ENCODE data around the gene KRTAP10-10. TPM values are rescaled to one million over a fixed set of nuclear protein-coding genes. Genes with fewer than 3 reads are reported as not detected.
"Not testable (repeated sequence)": the region's sequence is repeated elsewhere in the genome, so short reads cannot be mapped to it uniquely, and the experiment has no call there.

KRTAP10-10 gene
- polyA plus RNA-seq, 3 donors = not detected

DNA sequence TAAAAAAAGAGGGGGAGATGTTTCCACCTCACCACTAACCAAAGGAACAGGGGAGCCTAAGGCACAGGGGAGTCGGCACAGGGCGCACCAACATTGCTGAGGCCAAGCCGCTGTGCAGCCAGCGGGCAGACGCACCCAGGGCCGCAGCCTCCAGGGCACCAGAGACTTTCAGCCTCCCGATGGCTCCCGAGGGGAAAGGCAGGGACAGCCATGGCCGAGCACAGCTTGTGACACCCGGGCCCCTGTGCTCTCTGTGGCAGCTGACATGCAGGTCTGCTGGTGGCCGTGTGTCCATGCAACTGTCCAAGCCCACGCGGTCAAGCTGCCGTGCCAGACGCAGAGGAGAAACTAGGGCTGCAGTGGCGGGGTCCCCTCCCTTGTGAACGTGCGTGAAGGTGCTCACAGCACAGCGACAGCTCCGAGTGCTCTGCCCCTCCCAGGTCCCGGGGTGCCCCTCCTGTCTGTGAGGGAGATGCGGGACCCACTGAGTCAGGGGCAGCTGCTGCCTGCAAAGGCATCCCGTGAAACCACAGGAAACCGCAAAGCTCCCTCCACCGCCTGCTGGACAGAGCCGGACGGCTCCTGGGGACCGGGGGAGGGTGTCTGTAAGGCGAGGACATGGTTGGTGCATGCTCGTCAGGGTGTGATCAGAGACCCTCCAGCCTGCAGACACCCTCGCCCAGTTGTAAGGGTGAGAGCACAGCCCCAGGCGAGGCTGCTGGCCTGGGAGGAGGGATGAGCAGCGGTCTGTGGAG, 11.6 kb downstream of the KRTAP10-10 start:
- no peak for DNase-seq (ENCODE audit: low read depth in 3 of 3, low spot score in 2 of 3)

DNA sequence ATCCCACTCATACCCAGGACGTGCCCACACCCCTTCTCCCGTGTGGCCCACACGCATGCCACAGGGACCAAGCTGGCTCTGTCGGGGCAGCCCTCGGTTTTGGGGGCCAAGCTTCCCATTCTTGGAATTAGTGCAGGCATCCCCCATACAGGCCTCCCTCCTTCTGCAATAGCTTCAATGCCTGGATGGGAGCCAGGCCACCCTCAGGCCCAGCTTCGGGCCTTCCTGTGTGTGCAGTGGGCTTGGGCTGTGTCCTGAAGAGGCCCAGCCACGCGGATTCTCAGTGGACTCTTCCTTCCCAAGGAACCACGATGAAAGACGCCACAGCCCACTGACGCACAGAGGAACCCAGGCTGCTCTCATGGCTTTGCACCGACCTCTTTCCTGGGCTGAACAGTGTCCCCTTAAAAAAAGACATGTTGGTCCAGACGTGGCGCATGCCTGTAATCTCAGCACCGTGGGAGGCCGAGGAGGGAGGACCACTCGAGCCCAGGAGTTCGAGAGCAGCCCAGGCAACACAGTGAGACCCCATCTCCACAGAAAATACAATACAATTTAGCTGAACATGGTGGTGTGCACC, 12.5 kb downstream of the KRTAP10-10 start:
- DNase-seq (ENCODE audit: low read depth in 3 of 3, low spot score in 2 of 3) = no peak

DNA sequence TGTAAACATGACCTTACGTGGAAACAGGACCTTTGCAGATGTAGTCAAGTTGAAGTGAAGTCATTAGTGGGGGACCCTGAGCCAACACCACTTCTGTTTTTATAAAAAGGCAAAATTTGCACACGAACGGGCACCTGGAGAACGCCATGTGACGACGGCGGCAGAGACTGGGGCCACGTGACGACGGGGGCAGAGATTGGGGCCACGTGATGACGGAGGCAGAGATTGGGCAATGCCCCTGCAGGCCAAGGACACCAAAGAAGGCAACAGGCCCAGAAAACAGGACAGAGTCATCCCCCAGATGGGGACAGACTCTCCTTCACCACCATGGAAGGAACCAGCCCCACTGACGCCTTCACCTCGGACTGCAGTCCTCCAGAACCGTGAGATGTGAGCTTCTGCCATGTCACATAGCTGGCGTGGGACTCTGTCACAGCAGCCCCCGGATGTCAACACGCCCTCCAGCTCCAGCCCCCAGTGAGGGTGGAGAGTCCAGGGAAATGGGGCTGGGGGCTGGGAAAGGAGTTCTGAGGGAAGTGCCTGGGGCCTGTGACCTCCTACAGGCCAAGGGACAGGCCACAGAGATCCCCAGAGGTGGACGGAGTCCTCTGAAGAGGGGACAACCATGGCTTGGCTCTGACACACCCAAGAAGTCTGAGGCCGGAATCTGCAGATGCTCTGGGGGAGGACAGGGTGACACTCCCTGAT, 13.3 kb downstream of the KRTAP10-10 start:
- DNase-seq (ENCODE audit: low read depth in 3 of 3, low spot score in 2 of 3) = no peak

DNA sequence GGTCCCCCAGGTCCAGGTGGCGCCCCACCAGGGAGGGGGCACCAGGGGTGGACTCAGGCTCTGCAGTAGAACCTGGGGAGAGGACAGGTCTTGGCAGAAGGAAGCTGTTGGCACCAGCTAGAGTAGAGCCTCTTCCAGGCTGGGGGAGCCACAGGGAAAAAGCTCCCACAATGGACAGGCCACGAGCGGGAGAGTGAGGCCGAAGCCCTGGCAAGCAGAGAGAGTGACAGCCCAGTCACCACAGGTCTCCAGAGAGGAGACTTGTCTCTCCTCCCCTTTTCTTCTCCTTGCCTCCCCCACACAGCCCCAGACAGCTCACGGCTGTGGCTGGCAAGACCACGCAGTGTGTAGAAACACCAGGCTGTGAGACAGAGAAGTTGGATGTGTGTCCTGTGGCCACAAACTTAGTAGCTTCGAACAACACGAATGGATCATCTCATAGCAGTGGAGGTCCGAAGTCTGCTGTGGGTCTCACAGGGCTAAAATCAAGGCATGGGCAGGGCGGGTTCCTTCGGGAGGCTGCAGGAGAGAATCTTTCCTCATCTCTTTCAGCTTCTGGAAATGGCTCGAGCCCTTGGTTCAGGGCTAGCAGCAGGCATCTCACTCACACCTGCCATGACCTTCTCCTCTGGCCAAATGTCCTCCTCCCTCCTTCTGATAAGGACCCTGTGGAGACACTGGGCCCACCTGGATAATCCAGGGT, 14.0 kb downstream of the KRTAP10-10 start:
- no peak for DNase-seq (ENCODE audit: low read depth in 3 of 3, low spot score in 2 of 3)

DNA sequence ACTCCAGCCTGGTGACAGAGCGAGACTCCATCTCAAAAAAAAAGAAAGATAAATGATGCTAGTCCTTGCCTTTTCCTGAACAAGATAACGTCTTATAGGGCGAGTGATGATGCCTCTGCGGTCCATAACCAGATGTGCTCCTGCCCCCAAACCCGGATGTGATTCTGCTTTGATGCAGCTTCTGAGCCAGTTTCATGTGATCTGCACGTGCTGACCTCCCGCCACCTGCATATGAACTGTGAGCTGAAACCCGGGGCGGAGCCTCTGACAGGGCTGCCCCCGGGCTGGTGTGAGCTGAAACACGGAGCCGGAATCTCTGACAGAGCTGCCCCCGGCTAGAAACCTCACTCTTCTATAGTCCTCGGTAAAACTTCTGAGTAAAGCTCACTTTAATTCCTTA, 16.0 kb downstream of the KRTAP10-10 start:
- DNase-seq (ENCODE audit: low read depth in 3 of 3, low spot score in 2 of 3) = no peak

DNA sequence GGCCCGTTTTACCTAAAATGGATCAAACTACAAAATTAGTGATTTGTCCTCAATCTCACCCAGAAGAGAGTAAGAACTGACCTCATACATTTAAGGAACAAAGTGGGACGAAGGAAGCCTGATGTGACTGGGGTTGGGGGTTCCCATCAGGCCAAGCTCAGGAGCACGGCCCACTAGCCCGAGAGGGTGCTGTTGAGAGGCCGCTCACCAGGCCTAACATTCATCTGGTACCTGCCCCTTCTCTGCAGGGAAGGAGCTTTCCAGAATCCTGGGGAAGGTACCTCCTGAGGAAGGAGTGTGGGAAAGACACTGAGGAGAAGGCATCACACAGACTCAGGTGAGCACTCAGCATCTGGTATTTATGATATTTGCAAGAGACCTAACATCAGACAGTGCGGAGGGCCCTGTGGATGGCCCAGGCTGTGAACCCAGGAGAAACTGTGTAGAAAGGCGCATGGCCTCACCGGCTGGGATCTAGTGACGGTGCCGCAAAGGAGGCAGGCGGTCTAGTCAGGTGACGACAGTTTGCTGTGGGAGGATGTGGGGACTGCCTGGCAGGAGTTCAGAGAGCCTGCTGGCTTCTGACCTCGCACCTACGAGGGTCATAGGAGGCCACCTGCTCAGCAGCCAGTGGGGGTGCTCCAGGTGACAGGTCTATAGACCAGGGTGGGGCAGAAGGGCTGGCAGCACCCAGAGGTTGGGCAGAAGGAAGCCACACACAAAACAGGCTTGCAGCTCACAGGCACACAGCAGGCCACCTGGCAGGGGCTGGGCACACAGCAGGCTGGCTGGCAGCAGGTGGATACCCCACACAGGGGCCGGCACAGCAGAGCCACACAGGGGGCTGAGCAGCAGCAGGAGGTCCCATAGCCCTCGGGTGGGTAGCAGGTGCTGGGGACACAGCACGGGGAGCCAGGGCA, 16.8 kb downstream of the KRTAP10-10 start:
- no peak for DNase-seq (ENCODE audit: low read depth in 3 of 3, low spot score in 2 of 3)

DNA sequence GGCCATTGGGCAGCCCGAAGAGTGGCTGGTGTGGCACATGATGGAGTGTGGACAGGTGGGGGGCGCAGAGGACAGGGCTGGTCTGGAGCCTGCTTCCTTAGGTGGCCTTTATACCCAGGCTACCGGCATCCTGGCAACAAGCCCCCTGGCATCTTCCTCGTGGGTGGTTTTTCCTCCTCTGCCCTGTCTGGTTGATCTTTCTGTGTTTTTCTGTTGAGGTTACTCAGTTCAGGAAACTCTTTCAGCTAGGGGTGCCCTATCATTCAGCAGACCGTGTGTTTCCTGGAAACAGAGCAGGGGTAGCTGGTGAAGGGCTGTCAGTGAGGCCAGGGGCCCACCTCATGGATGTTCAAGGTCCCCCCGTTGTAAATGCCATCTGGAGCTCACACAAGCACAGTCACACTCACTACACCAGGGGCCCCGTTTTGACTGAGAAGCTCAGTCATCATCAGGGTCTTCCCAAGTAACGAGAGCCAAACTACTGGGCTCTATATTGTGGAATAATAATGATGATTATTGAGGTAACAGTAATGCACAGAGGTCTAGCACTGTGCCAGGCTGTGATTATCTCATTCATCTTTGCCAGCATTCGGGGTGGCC, 17.5 kb downstream of the KRTAP10-10 start, which contains the start of gene KRTAP12-4:
Gene KRTAP12-4, minus strand, starts transcription at position 84 of the 600 bp plus-strand sequence. Its CDS starts 45 bp downstream, at position 39.
- DNase-seq (ENCODE audit: low read depth in 3 of 3, low spot score in 2 of 3) = no peak

DNA sequence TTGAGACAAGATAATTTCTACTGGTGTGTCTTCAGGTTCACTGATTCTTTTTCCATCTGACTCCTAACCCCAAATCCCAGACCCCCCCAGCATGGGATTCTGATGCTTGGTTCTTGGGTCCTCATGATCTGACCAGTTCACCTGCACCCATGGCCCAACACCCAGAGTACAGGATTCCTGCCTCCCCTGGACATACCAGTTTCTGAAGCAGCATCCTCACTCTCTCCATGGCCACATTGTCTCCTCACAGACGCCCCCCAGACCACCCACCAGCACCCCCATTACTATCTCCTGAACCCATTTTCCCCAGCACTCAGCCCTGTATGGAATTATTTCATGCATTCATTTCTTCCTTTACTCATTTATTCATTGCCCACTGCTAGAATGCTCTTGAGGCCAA, 19.7 kb downstream of the KRTAP10-10 start:
- no peak for DNase-seq (ENCODE audit: low read depth in 3 of 3, low spot score in 2 of 3)

DNA sequence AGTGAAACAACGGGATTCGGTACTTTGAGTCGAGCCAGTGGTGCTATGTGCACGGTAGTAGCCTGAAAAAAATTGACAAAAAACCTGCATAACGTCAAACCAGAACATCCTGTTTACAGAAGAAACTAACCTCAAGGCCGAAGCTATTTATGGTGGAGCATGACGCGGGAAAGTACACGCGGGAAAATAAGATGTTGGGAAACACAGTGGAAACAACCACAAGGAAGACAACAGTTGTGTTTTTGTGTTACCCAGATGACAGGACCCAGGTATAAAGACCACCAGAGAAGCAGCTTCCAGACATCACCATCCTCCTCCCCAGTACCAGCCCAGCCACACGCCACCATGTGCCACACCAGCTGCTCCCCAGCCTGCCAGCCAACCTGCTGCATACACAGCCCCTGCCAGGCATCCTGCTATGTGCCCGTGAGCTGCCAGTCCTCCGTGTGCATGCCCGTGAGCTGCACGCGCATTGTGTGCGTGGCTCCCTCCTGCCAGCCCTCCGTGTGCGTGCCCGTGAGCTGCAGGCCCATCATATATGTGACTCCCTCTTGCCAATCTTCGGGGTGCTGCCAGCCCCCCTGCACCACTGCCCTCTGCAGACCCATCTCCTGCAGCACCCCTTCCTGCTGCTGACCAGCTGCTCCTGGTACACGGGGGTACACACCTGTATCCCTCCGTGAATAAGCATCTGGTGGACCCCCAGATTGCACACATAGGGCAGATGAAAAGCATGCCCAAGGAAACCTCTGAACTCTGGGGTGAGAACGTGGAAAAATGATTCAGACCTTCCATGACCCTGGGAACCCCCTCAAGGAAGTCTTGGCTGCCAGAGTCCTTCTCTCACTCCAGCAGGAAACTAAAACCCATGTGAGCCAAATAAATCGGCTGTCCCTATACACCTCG, 20.7 kb downstream of the KRTAP10-10 start, which contains the start of gene KRTAP12-3:
Gene KRTAP12-3, plus strand, starts transcription at position 298 of the 906 bp plus-strand sequence. Its CDS starts 48 bp downstream, at position 346.
- DNase-seq (ENCODE audit: low read depth in 3 of 3, low spot score in 2 of 3) = no peak

DNA sequence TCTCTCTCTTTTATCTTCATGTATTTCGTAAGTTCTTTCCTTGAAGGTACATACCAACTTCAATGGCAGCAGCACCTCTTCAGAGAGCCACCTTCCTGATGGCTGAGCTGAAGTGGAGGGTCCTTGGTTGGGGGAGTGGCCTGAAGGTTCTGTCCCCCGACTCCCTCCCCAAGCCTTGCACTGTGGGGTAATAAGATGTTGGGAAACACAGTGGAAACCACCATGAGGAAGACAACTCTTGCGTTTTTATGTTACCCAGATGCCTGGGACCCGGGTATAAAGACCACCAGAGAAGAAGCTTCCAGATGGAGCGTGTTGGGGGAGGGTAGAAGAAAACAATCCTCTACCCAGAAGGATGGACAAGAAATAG, 21.4 kb downstream of the KRTAP10-10 start:
- DNase-seq (ENCODE audit: low read depth in 3 of 3, low spot score in 2 of 3) = no peak

DNA sequence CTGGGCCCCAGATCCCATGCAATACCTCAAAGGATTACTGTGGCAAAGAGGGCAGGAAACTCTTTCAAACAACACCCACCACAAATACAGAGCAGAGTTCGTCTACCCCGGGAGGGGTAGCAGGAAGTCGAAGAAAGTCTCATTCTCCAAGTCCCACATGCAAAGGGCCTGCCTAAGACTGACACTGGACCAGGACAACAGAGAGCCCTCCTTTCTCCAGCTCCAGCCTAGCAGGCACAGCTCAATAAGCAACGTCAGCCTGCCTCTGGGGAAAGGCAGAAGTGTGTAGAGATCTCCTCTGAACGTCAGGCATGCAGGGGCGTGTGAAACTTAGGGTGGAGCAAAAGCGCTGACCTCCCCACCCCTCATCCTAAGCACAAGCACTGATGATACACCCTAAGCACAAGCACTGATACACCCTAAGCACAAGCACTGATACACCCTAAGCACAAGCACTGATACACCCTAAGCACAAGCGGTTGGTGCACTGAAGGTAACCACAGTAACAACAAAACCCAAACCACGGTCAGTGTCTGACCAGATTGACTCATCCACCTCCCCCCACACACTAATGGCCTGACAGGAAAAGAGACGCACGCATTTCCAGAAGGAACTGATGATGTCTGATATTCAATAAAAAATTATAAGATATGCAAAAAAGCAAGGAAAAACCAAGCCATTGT, 21.9 kb downstream of the KRTAP10-10 start:
- DNase-seq (ENCODE audit: low read depth in 3 of 3, low spot score in 2 of 3) = no peak

DNA sequence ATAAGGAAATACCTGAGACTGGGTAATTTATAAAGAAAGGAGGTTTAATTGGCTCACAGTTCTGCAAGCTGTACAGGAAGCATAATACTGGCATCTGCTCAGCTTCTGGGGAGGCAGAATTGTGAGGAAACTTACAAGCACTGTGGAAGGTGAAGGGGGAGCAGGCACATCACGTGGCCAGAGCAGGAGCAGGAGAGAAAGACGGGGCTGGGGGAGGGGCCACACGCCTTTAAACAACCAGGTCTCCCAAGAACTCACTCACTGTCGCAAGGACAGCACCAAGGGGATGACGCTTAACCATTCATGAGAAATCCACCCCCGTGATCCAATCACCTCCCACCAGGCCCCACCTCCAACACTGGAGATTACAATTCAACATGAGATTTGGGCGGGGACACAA, 24.4 kb downstream of the KRTAP10-10 start:
- not testable (repeated sequence) for DNase-seq (ENCODE audit: low read depth in 3 of 3, low spot score in 2 of 3)

DNA sequence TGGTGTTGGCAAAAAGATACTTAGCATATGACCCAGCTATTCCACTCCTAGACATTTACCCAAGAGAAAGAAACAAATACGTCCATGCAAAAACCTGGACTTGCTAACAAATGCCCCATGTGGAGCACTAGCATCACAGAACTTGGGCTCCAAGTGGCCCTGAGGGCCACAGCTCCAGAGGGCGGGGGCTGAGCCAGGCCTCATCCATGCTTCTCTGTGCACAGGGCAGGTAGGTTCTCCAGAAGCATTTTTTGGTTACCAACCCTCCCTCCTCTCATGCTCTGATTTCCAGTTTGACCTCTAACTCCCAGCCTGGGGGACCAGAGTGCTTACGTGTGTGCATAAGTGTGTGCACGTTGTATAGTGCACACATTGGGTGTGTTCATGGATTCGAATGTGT, 27.5 kb downstream of the KRTAP10-10 start:
- no peak for DNase-seq (ENCODE audit: low read depth in 3 of 3, low spot score in 2 of 3)

DNA sequence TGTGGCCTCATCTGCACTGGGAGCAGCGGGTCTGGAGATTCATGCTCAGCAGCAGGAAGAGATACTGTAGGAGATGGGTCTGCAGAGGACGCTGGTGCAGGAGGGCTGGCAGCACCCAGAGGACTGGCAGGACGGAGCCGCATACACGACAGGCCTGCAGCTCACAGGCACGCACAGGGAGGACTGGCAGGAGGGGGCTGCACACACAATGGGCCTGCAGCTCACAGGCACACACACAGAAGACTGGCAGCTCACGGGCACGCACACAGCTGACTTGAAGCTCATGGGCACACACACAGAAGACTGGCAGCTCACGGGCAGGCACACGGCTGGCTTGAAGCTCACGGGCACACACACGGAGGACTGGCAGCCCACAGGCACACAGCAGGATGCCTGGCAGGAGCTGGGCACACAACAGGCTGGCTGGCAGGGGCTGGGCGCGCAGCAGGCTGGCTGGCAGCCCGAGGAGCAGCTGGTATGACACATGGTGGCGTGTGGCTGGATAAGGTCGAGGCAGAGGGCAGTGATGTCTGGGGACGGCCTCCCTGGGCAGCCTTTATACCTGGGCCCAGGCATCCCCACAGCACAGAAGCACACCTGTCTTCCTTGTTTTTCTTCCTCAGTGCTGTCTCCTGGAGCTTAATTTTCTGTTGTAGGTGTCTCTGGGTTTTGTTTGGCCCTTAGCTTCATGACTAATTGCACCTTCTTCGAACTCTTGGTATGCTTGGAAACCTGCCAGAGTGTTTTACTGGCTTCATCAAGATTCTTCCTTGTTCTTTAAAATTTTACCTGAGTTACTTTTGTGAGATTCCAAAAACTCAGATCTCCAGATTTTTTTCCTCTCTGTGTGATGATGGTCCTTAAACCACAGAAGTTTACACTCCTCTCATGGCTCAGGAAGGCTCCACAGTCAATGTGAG, 29.5 kb downstream of the KRTAP10-10 start, which contains the start of gene KRTAP12-2:
Gene KRTAP12-2, minus strand, starts transcription at position 527 of the 920 bp plus-strand sequence. Its CDS starts 41 bp downstream, at position 486.
- no peak for DNase-seq (ENCODE audit: low read depth in 3 of 3, low spot score in 2 of 3)

DNA sequence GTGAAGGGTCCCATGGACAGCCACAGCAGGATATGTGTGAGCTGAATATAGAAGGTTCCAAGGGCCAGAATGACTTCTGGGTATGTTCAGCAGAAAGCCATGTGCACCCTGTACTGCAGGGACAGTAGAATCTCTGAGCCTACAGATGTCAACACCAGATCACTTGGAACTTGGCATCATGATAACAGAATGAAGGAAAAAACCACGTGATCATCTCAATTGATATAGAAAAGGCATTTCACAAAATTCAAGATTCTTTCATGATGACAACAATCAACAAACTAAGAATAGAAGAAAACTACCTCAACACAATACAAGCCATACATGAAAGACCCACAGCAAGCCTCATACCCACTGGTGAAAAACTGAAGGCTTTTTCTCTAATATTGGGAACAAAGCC, 30.5 kb downstream of the KRTAP10-10 start:
- no peak for DNase-seq (ENCODE audit: low read depth in 3 of 3, low spot score in 2 of 3)

DNA sequence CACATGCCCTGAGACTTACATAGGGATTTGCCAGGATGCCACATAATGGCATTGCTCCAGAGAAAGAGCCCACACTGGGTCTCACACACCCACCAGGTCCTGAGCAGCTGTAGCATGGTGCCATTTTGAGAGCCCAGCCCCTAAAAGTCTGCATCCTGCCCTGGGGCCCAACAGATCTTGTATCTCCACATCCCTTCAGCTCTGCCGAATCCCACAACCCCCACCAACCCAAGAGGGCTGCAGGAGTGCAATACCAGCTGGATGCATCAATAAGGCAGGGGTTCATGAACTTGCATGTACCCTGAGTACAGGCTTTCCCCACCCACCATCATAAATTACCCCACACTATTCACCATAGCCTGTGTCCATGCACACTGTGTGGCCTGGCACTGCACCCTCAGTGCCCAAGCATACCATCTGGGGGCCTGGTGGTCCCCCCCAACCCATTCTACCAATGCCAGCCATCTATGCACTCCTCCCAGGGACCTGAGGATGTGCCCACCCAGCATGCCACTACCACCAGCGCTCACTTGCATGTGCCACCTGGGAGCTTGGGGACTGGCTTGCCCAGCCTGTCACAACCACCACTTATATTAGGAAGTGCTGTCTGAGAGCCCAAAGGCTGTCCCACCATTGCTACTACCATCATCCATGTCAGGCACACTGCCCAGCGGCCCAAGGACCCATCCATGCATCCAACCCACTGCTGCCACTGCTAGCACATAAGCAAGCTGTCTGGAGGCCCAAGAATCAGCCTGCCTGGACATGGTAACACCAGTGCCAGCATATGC, 33.7 kb downstream of the KRTAP10-10 start:
- no peak for DNase-seq (ENCODE audit: low read depth in 3 of 3, low spot score in 2 of 3)

Measured in right renal cortex interstitium (tissue), 3 donors.